22Rv1 (cell line): Measurements from ENCODE around the gene NT5C.

ENCODE experiments used
- H3K27ac ChIP-seq: fragments of 450-650 bp; 2 replicates; pipeline ENCODE4 v1.5.1; 2017
- CTCF ChIP-seq: fragments of 450-650 bp; IDR thresholded peaks from 2 replicates; pipeline ENCODE4 v1.5.1; 2017; ENCODE audit warnings: mild to moderate bottlenecking
- ZFX ChIP-seq: fragments of 450-650 bp; IDR thresholded peaks from 2 replicates; pipeline ENCODE4 v1.6.1; 2017; ENCODE audit warnings: antibody characterized with exemption, borderline replicate concordance

The NT5C gene

GRCh38 chr17:75130632-75131277 lies 787 bp downstream of the NT5C start:
- H3K27ac ChIP-seq = peak overlapping the region; percentile 90
- TF ChIP-seq ZFX (no peak), CTCF (no peak)

- TF ChIP-seq ZFX (no peak), CTCF (no peak)
- peak overlapping the region; percentile 90 for H3K27ac ChIP-seq
Measured at GRCh38 chr17:75130059-75130631, 1.4 kb downstream of the NT5C start.

- peak overlapping the region; percentile 90 for H3K27ac ChIP-seq
- TF ChIP-seq ZFX = no peak
- no peak for TF ChIP-seq CTCF
Measured at GRCh38 chr17:75129576-75129975, 2.0 kb downstream of the NT5C start.

GRCh38 chr17:75128694-75129505 lies 2.6 kb downstream of the NT5C start:
- peak overlapping the region; percentile 90 for H3K27ac ChIP-seq
- TF ChIP-seq ZFX (no peak), CTCF (no peak)

GRCh38 chr17:75127936-75128335 lies 3.6 kb downstream of the NT5C start:
- H3K27ac ChIP-seq = 0 out of 2 replicates have a peak overlapping the region, but pooled peaks have one; percentile 12

GRCh38 chr17:75126954-75127353 lies 4.6 kb downstream of the NT5C start:
- TF ChIP-seq CTCF (no peak), ZFX (no peak)
- H3K27ac ChIP-seq = no peak overlapping the region

GRCh38 chr17:75125984-75126383 lies 5.6 kb downstream of the NT5C start:
- H3K27ac ChIP-seq = 0 out of 2 replicates have a peak overlapping the region, but pooled peaks have one; percentile 7
- TF ChIP-seq ZFX (no peak), CTCF (no peak)
